SW480 (cell line): Measurements from ENCODE around the gene RARA.
"Not testable (repeated sequence)": the region's sequence is repeated elsewhere in the genome, so short reads cannot be mapped to it uniquely, and the experiment has no call there.

Experiments
- DNase-seq: peaks from one replicate; pipeline ENCODE4 v3.0.0-alpha.2; 2016; ENCODE audit warnings: low spot score

Gene RARA

DNA sequence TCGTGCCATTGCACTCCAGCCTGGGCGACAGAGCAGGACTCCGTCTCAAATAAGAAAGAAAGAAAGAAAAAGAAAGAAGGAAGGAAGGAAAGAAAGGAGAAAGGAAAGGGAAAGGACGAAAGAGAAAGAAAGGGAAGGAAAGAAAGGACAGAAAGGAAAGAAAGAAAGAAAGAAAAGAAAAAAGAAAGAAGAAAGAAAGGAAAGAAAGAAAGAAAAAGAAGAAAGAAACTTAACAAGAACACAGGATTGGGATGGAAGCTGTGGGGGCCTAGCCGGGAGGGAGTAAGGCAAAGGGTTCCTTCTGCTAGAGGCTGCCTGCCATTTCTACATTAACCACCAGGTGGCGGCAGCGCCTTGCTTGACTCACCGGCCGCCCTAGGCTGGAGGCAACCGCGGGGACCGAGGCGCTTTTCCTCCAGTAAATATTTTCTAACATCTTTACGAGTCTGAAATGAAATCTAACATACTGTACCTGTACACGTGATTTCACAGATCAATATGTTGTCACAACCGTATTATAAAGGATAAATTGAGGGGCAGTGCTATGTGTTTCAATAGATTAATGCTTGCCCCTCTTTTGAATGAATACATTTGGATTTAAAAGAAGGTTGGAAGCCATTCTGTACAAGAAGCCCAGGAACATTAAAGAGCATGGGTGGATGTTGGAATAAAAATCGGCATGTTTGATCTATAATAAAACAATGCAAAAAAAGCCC lies 49.5 kb downstream of the RARA start:
- DNase-seq = peak; percentile 72

GRCh38 chr17:40360091-40360490 lies 51.1 kb downstream of the RARA start:
- no peak for DNase-seq

DNA sequence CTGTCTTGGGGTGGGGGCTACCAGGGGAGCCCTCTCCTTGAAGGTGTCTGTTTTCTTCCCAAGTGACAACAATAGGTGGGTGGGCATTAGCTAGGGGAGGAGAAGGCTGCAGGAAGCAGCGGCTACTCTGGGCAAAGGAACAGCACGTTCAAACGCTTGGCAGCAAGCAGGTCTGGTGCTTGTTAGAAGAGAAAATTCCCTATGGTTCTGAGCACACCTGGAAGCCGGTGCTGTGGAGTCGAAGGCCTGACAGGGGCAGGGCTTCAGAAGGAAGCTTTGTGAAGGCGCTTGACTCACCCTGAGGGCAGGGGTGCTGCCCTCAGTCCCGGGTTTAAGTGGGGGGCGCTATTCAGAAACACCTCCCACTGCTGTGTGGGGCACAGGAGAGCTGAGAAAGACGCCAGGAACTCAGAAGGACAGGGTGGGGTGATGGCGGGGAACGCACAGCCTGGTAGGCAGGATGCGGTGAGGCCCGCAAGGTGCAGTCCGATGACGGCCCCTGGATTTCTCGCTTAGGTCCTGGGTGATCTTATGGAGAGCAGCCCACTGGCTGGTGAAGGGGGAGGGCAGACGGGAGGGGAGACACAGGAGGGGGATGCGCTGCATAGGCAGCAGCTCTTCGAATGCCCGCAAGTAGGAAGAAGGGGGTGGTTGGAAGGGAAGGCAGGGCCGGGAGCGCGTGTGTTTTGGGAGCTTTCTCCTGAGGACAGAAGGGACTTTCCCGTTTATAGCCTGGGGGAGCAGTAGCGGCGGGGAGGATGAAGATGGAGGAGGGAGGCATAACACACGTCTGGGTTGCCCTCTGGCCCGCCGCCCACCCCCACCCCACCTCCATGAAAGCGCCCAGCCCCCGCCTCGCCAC lies 52.3 kb downstream of the RARA start:
- DNase-seq = no peak

DNA sequence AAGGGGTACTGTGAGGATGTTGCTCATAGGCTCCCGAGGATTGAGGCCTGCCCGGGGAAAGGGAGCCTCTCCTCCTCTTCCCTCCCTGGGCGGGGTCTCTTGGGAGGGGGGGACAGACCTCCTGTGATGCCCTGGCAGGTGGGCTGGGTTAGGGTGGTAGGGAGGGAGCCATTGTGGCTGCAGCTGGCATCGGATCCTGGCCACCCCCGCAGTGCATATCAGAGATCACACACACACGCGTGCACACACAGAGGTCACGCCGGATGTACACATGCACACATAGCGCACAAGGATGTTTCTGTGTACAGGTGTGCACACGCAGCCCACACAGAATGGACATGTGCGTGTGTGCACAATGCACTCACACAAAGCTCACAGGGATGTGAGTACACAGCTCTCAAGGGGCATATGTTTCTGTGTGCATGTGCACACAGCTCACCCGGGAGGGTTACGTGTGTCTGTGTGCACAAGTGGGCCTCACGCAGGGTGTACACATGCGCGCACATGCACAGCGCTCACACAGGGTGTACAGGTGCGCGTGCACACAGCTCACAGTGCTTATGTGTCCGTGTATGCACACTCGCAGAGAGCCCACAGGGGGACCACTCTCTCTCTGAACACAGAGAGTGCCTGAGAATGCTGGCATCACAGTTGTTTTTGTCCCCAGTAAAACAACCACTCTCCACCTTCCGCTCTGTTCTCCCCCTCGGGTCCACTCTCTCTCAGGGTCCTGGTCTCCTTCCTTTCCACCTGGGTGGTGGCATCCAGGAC lies 53.1 kb downstream of the RARA start:
- no peak for DNase-seq

GRCh38 chr17:40362696-40363110 lies 53.7 kb downstream of the RARA start:
- DNase-seq = peak; percentile 85

GRCh38 chr17:40363111-40363827 lies 54.3 kb downstream of the RARA start:
- DNase-seq = peak; percentile 32

DNA sequence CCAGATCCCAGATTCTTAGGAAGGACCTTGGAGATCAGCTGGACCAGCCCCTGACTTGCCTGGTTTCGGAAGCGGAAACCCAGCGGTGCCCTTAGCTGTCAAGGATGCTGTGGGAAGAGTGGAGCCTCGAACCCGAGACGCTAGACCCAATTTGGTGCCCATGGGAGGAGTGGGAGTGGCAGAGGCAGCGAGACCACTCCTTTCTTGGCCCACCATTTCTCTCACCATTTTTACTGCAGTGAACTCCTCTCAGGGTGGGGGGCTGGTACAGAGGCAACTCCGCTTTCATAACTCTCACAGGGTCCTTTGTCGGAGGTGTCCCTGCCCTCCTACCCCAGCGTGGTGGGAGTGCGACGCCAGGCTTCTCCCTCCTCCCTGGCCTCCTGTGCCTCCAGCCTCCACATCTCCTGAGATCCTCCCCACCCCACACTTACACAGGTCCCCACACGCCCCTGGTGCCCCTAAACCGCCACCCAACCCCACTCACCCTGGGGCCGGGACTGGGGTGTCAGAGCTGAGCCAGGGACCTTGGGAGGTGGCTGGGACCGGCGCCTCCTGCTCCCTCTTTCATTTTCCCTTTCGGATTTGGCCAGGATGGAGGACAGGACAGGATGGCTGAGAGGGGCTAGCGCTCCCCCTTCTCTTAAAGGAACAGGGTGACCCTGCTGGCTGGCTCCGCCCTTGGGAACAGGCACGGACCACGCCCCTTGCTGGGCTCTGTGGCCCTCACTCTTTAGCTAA lies 55.3 kb downstream of the RARA start, which contains the start of gene GJD3:
Gene GJD3 (minus strand): TSS at position 617 of the 741 bp plus-strand sequence. CDS start 922 bp downstream, outside the sequence.
- no peak for DNase-seq

GRCh38 chr17:40364906-40365305 lies 55.9 kb downstream of the RARA start:
- DNase-seq = no peak

DNA sequence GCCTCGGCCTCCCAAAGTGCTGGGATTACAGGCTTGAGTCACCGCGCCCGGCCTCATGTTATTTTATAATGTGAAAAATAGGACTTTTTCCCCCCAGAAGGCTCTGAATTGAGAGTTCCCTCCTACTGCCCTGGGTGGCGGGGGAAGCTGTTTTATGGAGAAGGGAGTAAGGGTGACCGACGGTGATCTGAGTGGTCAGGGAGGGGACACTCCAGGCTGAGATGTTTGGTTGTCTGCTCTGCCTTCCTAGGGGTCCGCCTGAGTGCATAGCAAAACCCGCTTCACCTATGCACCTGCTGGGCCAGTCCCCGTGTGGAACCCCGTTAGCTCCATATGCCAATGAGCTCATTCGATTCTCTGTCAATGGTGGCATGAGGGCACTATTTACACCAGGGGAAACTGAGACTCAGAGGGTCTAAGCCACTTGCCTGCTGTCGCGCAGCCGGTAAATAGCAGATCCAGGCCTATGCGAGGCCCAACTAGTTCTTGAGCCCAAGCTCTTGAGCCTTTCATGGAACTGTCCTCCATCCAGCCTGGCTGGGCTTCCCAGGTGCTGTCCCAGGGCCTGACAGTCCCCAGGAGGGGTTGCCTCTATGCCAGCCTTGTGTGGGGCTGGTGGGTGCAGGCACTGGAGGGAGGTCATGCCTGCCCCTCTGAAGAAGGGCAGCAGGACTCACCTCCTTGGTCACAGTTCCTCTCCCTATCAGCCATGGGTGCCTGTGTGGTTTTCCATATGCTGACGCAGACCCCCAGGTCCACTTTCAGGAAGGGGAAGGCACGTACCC lies 57.3 kb downstream of the RARA start:
- DNase-seq = no peak

GRCh38 chr17:40366861-40367518 lies 58.0 kb downstream of the RARA start:
- no peak for DNase-seq

DNA sequence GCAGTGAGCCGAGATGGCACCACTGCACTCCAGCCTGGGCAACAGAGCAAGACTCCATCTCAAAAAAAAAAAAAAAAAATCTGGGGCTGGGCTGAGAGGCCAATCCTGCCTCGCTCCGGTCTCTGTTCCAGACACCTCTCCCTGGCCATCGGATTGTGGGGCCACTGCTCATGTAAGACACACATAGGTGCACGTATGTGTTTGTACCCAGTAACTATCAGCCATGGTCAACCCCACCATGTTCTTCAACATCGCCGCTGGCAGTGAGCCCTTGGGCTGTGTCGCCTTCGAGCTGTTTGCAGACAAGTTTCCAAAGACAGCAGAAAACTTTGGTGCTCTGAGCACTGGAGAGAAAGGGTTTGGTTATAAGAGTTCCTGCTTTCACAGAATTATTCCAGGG lies 58.7 kb downstream of the RARA start:
- DNase-seq = not testable (repeated sequence)

DNA sequence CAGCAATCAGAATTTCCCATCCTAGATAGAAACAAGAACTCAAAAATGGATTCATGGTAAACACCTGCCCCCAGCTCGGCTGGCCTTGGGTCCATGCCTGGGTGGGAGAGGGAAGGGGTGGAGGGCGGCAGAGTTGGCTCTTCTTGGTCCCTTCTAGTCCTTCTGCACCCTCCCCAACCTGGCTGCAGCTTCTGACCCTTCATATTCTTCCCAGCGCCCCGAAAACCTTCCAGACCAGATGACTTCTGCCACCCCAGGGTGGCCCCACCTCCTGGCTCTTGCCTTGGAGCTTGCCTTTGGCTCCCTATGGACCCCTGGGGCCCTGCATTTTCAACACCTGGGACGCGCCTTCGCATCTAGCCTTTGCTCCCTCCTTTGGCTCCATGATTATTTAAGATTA lies 60.9 kb downstream of the RARA start:
- no peak for DNase-seq

DNA sequence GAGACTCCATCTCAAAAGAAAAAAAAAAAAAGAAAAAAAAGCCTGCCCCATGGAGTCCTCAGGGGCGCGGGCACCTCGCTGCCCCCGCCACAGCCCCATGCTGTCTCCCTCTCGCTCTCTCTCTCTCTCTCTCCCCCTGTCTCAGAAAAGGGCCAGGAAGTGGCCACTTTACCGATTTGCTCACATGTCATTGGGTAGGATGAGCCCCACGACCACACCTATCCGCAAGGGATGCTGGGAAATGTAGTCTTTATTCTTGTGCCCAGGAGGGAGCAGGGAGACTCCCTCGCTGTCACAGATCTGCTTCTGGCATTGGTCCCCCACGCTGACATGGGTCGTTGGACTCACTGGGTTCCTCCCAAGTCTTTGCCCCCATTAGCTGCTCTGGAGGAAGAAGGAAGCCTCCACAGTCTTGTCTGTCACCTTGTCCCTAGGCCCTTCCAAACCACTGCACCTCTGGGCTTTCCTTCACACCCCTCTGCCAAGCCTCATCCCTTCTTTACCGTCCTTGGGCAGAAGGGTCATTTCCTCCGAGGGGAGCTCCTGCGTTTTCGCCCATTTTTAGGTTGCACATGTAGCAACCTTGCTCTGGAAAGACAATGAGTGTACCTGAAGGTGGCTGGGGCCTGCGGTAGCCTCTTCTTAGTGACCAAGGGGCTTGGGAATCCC lies 62.4 kb downstream of the RARA start:
- DNase-seq = peak; percentile 22

DNA sequence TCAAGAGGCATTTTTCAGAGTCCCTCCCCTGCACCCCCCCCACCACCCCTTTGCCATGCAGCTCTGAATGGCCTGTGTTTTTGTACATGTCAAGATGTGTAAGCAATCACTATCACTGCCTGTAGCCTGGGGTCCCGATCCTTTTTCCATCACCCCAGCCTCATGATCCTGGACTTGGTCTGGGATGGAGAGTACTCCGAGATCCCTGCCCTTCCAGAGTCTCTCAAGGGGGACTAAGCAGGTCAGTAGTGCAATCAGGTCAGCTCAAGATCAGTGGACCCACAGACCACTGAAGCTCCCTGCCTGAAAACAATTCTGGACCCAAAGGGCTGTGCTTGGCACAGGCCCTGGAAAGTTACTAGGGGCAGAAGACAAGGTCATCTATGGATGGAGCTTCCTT lies 63.1 kb downstream of the RARA start:
- no peak for DNase-seq

DNA sequence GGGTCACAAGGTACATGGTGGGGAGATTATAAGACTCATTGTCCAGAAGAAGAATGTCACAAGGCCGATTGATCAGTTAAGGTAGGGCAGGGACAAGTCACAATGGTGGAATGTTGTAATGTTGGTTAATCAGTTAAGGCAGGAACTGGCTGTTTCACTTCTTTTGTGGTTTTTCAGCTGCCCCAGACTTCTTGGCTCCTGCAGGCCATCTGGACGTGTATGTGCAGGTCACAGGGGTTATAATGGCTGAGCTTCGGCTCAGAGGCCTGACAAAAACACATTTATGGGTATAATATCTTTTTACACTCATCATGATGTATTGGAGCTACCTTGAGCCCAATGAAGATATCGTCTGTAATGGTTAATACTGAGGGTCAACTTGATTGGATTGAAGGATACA lies 63.7 kb downstream of the RARA start:
- DNase-seq = not testable (repeated sequence)

DNA sequence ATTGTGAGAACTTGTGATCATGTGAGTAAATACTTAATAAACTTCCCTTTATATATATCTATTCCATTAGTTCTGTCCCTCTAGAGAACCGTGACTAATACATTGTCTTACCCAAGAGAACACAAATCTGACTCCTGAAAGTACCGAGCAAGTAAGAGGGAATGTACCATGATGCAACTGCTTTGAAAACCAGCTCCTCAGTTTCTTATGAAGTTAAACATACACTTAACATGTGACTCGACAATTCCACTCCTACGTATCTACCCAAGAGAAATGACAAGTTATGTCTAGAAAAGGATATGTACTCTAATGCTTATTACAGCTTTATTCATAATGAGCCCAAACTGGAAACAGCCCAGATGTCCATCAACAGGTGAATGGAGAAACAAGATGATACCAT lies 64.3 kb downstream of the RARA start:
- DNase-seq = peak; percentile 15

DNA sequence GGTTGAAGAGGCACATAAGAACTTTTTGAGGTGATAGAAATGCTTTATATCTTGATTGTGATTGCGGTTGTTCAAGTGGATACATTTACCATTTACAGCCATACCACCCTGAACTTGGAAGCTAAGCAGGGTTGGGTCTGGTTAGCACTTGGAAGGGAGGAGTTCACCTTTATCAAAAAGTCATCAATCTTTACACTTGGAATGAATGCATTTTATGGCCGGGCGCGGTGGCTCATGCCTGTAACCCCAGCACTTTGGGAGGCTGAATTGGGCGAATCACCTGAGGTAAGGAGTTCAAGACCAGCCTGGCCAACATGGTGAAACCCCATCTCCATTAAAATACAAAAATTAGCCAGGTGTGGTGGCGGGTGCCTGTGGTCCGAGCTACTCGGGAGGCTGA lies 65.0 kb downstream of the RARA start:
- no peak for DNase-seq

DNA sequence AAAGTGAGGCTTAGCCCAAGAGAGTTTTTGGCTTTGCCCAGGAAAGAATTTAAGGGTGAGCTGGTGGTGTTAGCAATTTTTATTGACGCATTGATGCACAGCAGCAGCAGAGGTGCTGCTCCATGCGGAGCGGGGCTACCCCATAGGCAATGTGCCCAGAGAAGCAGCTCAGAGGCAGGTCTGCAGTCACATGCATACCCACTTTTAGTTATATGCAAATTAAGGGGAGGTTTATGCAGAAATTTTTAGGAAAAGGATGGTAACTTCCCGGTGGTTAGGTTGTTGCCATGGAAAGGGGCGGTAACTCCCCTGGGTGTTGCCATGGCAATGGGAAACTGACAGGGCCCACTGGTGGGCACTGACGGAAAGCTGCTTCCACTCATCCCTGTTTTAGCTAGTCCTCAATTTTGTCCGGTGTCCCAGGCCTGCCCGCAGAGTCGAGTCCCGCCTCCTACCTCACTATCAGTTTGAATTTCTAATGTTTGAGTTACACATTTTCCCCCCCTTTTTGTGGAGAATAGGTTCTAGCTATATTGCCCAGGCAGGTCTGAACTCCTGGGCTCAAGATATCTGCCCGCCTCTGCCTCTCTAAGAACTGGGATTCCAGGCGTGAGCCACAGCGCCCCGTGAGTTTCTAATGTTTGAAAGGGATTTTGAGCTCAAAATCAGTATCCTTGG lies 66.0 kb downstream of the RARA start:
- no peak for DNase-seq

DNA sequence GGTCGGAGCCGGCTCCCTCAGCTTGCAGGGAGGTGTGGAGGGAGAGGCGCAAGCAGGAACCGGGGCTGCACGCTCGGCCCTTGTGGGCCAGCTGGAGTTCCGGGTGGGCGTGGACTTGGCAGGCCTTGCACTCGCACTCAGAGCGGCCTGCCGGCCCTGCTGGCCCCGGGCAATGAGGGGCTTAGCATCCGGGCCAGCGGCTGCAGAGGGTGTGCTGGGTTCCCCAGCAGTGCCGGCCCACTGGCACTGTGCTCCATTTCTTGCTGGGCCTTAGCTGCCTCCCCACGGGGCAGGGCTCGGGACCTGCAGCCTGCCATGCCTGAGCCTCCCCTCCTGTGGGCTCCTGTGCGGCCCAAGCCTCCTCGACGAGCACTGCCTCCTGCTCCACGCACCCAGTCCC lies 66.8 kb downstream of the RARA start:
- DNase-seq = not testable (repeated sequence)
